Astrocyte (in vitro differentiated cells and primary cell): ENCODE measurements around the gene ADORA1.

Experiments
- CTCF ChIP-seq: IDR thresholded peaks from 2 replicates; pipeline ENCODE4 v1.5.1; 2011; ENCODE audit warnings: low read depth, mild to moderate bottlenecking, inconsistent platforms, low read length, moderate library complexity; ENCODE audit not compliant: insufficient read depth
- EZH2 ChIP-seq: IDR thresholded peaks from 2 replicates; pipeline ENCODE4 v1.6.1; 2012; ENCODE audit warnings: mild to moderate bottlenecking, low read length, inconsistent platforms; ENCODE audit not compliant: insufficient read depth

- TF ChIP-seq CTCF (no peak), EZH2 (no peak)
These were observed 13.4 kb downstream of the ADORA1 start for GRCh38 chr1:203140743-203141520.
